NK-92 (cell line): ENCODE measurements around the gene CFAP97D1.

Source experiments
- DNase-seq: peaks from one replicate; lab custom pipeline; 2025; ENCODE audit not compliant: unreplicated experiment; lab: John Stamatoyannopoulos, UW

The CFAP97D1 gene

DNA sequence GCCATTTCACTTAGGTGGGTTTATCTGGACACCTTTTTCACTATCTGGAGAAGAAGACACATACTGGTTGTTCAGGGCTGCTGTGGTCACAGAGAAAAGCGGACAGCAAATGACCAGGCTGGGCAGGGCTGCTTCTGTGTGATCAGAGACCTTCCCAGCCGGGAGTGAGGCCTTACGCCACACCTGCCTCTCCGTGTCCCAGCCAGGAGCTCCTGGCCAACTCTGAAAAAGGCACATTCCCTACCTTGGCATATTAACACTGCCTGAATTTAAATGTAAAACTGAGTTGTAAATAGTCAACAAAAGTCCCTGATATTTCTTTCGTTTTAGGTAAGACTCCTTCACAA, 12.5 kb upstream of the CFAP97D1 start:
- no peak for DNase-seq

DNA sequence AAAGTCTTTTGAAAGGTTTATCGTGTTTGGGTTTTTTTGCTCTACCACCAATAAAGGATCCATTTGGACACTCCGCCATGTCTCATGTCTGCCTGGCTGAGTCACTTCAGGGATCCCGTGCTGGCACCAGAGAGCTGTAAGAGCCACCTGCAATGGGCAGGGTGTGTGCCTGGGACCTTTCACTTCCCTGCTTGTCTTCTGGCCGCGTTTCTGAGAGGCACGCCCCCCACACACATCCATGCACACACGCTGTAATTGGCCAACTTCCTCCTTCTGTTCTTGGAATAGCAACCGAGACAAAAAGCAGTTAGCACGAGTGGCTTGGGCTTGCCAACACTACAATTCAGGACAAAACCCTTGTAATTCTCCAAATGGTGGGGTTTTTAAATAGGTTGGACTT, 11.9 kb upstream of the CFAP97D1 start:
- no peak for DNase-seq

DNA sequence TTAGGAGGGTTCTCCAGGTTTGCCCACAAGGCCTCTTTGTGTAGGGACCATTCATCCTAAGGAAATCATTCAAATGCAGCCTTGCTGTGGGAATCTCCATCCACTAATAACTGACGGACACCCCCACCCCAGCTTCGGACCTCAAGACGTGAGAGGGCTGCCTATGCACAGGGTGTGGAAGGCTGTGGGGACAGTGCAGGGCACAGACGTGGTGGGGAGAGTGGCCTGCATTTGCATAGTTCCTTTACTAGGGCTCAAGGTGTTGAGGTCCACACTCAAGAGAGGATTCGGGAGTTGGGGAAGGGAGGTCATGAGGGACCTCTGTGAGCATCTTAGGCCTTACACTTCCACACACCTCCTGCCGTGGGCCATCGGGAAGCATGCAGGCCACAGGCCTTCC, 11.3 kb upstream of the CFAP97D1 start:
- no peak for DNase-seq

DNA sequence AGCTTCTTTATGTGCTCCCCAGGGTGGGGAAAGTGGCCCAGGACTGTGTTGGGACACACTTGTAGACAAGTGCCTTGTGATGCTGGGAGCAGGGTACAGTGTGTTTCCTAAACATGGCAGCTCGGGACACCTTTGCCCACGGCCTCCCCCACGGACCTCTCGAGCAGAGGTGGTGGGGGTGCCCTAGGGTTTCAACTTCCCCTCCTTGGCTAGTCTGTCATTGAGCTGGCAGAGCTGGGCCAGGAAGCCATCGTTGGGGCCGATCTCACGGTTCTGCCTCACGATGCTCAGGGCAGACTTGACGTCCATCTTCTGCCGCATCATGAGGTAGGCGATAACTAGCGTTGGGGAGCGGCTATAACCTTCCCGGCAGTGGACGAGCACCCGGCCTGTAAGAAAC, 10.8 kb upstream of the CFAP97D1 start:
- no peak for DNase-seq

DNA sequence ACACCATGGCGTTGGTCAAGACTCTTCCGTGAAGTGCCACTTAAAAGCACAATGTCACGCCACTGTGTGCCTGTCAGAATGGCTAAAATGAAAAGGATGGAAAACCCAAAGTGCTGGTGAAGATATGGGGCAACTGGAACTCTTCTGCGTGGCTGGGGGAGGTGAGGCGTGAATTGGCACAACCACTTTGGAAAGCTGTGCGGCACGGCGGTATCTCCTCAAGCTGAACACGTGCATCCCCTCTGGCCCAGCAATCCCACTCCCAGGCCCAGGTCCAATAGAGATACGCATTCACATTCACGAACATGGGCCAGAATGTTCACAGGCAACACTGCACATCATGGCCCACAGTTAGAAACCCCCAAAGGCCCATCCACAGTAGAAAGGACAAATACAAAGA, 10.4 kb upstream of the CFAP97D1 start:
- DNase-seq = no peak

DNA sequence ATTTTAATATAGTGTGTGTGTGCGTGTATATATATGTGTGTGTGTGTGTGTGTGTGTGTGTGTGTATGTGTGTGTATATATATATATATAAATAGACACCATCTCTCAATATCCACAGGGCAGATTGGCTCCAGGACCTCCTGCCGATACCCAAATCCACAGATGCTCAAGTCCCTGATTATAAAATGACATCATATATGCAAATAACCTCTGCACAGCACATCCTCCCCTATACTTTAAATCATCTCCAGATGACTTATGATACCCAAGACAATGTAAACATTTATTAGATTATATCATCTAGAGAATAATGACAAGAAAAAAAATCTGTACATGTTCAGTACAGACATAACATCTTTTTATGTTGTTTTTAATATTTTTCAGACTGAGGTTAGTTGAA, 9.3 kb upstream of the CFAP97D1 start:
- DNase-seq = no peak

DNA sequence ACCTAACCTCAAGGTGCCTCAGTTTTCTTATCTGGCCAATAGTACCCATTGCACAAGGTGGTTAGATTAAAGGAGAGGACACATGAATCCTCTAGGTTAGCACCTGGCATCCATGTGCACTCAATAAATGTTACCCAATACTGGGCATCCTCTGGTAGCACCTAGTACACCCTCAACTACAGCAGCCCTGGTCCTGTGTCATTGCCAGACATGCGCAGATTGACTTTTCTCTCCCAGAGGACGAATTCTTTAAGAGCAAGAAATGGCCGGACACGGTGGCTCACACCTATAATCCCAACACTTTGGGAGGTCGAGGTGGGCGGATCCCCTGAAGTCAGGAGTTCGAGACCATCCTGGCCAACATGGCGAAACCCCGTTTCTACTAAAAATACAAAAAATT, 8.8 kb upstream of the CFAP97D1 start:
- DNase-seq = no peak

DNA sequence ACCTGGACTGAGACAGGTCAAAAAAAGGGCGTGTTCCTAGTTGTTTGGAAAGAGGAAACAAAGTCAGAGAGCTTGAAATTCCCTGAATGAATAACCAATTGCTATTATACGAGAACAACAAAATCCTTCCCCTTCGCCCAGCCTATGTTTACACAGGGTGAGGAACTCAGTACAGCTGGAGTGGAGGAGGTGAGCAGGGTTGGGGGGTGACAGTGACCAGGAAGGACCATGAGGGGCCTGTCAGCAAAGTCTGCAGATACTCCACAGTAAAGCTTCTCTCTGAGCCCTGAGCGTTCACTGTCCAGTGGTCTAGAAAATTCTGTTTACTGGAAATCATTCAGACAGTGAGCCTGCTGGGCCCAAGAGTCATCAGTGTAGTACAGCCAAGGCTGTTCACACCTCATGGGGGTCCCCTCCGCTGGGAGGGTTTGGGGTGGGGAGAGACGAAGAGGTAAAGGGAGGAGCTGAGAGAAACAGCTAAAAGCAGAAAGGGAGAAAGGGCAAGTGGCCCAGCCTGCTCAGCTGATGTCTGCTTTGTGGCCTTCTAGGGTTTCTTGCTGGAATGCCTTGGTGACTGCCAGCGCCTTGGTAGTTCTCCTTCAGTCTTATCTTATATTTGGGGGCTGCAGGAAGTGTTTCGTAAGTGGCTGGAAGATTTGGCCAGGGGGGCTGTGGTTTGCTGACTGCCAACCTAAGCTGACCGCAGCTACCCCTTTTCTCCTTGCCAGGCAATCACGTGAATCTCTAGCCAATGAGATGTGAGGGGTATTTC, 7.2 kb upstream of the CFAP97D1 start:
- DNase-seq = no peak

DNA sequence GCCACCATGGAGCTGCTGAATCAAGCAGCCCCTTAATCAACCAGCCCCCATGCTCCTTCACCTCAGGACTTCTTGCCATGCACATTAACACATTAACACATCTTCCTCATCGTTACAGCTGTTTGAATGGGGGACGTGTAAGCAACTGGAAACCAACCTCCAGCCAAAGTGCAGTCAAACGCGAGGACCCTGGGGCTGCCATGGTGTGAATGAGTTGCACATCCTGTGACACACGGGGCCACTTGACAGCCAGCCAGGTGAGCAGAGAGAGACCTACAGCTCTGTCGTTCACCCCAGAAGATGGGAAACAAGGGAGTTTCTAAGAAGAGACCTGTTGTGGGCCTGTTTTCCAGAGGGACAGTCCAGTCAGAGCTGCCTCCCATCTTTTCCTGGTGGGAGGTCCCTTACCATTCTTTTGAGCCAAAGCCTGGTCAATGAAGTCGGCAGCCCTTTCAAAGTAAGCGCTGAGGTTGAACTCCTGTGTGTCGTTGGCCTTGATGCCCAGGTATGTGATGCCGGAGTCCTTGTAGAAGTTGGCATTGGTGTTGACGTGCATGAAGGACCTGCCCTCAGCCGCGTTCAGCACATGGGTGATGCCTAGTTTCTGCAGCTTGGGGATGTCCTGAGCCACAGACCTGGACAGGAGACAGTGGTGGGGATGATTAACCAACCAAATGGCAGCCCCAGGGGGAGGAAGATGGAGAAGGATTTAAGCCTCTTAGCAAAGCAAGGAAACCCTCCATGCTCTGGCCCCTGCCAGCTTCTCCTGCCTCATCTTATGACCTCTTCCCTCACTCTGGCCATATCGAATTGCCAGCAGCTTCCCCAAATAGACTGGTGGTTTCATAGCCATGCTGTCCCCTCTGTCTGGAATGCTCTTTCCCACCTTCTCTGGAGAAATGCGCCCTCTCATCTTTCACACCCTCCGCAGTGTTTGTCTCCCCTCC, 5.7 kb upstream of the CFAP97D1 start:
- no peak for DNase-seq

DNA sequence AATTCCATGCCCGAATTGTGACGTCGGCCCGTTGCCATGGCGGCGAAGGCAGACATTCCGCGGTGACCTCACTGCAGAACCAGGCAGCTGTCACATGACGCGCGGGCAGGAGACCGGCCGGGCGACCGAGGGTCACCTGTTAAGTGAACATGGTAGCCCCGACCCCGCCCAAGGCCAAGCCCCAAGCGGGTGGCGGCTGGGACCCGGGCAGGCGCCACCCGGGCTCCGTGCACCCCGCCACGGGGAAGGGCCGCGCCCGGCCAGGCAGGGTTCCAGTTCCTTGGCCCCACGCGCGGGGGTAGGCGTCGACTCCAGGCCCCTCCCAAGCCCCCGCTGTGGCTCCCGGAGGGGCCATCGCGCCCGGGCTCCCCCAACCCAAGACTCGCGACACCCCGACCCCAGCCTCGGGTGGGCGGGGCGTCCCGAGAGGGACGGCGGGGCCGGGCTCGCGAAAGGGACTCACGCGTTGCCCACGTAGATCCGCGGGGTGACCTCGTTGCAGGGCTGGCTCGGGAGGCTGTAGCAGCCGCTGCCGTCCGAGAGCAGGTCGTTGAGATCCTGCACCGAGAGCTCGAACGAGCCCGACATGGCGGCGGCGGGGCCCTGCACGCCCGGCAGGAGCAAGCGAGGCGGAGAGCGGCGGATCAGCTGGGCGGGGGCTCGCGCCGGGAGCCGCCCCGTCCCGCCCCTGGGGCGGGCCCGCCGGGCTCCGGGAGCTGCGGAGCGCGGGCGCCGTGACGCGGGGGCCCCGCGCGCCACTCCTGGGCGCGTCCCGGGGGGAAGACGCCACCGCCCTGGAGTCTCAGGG, 1.7 kb upstream of the CFAP97D1 start, which contains the start of gene DUSP3:
TSS of gene DUSP3 (minus strand) at position 641 of the 808 bp plus-strand sequence. CDS start at position 588, 53 bp downstream.
- no peak for DNase-seq

DNA sequence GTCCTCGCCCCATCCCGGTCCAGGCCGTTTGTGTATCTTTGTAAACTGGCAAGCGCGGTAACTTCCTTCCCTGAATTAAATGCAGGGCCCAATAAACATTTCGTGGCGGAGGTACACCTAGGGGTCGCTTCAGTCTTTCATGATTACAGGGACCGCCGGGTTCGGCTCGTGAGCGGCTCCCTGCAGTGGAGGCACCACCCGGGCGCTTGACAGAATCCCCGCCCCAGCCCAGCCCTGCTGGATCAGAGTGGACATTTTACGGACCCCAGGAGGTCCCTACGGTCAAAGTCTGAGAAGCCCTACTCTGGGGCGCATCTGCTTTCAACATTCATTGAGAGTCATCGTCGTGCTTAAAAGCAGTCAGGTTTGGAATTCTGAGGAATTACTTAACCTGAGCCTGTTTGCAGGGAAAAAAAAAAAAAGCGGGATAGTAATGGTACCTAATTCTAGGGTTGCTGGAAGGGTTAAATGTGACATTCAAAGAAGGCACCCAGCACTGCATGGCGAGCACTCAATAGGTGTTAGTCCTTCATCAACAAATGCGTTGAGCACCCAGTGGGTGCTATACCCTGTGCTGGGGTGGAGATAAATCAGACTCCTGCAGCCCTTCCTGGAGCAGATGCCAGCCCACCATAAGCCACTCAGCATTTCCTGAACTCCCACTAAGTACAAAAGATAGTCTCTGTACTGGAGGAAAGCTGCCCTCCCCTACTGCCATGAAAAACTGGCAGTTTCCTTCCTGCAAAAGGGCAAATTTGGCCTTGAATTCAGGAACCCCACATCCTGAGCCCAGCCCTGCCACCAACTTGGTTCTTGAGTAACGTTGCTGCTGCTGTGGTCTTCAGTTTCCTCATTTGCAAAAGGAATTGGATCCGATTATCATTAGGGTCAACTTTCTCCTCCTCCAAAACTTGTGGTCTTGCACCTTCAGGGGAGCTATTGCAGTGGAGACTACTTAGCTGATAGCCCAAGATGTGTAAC, 800 bp upstream of the CFAP97D1 start:
- DNase-seq = no peak

DNA sequence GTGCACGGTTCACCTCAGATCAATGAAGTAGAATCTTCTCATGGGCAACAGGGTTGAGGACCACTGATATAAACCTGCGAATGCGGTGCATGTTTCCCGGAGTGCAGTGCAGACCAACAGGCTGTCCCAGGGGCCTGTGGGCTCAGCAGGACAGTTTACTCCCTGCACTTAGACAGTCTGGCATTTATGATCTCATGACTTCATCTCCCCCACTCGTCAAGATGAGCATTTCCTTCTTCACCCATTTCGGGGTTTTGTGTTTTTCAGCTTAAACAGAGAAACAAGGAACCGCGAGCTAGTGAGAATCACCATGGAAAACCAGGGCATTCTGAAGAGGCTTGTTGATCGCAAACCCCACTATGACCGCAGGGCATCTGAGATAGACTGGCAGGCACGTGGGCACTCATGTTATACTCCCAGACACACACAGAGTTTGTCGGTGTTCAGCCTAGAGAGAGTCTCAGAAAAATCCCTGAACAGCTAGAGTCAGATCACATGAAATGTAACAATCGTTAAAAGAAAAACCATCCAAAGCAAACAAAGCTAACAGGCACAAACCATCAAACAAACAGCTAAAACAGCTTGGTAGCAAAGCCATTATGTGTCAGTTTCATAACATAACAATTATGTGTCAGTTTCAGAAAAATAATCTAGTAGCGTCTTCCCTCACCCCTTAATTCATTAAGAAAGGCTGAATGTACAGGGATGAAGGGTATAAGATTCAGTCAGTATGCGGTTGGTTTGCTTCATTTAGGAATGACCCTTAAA, 2.9 kb downstream of the CFAP97D1 start:
- no peak for DNase-seq

DNA sequence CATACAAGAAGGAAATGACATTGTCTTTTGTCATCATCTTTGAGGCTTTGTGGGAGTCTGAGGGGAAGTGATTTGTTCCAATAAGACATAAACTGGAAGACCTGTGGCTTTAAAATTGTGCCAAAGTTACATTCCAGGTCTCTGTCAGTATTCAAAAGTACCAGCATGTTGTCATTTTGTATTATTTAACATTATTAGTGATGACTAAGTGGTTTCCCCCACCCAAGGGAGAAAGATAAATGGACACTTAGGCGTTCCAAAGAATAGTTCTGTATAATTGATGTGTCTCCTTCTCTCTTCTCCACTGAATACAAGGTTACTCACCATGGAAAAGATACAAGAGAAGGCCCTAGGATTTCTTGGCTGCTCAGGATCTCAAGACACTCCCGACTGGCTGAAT, 3.8 kb downstream of the CFAP97D1 start:
- DNase-seq = no peak

DNA sequence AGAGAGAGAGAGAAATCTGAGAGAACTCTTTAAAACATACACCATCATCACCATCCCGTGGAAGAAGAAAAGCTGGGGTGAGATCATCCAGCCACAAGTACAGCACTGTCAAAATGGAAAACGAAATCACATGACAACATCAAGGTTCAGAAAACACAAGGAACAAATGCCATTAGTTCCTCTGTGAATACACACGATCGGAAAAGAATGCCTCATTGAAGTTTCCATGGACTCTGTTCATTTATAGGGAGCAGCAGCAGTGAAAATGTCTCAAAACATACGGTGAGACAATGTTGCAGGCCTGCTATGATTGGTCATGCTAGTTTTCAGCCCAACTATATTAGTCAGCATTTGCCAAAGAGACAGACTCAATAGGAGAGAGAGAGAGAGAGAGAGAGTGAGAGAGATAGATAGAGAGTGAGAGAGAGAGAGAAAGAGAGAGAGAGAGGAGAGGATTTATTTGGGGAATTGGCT, 4.4 kb downstream of the CFAP97D1 start:
- no peak for DNase-seq

DNA sequence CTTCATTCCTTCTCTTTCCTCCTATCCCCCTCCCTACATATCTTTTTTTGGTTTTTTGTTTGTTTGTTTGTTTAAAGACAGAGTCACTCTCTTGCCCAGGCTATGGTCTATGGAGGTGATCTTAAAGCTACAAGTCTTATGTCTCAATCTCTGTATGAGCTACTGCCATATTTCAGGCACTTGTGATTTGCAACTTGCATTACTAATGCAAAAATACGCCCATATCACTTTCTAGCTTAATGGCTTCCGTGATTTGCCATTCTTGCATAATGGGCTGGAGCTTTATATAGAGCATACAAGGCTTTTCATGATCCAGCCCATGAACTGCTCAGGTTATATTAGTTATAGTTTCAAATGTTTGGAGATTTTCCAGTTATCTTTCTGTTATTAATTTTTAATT, 7.5 kb downstream of the CFAP97D1 start:
- no peak for DNase-seq

DNA sequence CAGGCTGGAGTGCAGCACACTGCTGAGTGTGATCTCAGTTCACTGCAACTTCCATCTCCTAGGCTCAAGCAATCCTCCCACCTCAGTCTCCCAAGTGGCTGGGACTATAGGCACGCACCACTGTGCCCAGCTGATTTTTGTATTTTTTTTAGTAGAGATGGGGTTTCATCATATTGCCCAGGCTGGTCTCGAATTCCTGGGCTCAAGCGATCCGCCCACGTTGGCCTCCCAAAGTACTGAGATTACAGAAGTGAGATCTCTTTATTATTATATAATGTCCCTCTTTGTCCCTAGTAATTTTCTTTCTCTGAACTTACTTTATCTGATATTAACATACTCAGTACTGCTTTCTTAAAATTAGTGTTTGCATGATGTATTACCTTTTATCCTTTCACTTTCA, 8.3 kb downstream of the CFAP97D1 start:
- no peak for DNase-seq

DNA sequence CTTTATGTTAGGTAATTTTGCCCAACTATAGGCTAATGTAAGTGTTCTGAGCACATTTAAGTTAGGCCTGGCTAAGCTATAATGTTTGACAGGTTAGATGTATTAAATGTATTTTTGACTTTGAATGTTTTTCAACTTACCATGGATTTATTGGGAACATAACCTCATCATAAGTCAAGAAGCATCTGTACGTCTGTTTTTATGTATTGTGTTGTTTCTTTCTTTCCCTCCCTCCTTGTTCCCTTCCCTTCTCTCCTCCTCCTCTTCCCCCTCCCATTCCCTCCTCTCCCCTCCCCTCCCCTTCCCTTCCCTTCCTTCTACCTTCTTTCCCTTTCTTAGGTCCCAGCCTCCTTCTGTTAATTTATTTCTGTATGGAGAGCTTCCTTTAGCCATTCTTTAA, 9.2 kb downstream of the CFAP97D1 start:
- DNase-seq = no peak

DNA sequence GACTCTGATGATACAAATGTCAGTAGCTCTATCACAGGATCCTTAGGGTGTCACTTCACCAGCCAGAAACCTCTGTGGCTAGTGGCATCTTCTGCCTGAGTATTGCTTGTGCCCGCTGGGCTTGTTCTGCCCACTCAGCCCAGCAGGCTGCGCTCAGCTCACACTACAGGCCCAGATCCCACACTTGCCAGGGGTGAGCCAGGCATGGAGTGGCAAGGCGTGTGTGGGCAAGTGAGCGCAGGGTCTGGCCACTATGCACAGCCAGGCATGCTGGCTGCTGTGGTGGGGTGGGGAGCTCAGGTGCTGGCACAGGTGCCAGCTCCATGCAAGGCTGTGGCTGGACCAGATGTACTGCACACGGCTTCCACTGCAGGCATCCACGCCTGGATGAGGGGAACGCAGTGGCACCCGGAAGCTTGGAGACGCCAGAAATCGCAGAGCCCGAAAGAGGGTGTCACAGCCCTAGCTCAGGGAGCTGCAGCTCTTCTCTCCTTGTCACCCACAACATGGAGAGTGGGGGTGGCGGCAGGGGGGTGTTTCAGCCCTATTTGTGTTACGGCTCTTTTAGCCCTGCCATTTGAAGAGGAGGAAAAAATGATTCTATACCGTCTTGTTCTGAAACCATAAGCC, 10.2 kb downstream of the CFAP97D1 start:
- DNase-seq = no peak

DNA sequence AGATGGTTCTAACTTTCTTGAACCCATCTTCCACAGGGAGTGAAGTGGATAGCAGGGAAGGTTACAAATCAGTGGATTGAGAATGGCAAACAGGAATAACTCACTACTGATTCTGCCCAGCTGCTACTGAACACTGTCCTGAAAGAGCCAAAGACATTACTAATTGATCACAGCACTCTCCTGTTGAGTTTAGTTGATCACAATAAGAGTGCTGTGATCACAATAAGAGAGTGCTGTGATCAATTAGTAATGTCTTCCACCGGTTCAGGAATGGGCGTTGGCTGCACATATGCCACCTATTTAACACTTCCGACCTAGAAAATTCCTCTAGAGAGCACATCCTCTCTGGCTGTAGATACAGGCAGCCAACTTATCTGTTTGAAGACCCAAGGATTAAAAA, 11.4 kb downstream of the CFAP97D1 start:
- DNase-seq = no peak
